Measurements from ENCODE around the gene UBAP2L. TPM values are rescaled to one million over a fixed set of nuclear protein-coding genes. Genes with fewer than 3 reads are reported as not detected.

UBAP2L gene
- polyA plus RNA-seq, 6 donors from 2014 or later = 23.7 to 81.6 (median 47.4) TPM

DNA sequence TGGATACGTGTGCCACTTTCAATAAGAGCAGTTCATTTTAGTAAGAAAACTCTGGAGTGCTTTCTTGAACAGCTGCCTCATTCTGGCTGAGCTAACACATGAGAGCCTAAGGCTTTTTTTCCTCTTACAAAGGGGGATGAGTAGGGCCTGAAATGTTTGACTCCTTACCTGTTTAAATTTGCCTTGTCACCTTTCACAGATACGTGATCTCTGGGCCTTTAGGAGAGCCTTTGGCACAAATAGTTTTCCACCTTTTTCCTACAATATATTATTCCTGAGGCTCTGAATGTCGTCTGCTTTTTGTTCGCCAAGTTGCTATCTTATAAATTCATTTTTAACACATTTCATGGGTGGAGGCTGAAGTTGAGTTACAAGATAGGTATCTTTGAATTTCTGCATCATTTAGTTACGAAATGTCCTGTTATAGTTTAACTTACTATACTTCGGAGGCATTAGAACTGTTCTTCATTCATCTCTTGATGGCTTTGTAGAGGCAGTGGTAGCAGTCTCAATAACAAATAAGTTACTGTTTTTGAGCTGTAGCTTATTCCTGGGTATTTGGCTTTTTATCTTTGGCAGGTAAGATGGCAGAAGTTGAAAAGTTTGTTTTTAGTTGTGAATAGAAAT lies 17.2 kb downstream of the UBAP2L start:
- H3K27ac Mint-ChIP-seq = no peak overlapping the region
- no peaks in the 10 kb centered on the region for H3K9me3 Mint-ChIP-seq
- no peaks in the 10 kb centered on the region for H3K27me3 Mint-ChIP-seq
- DNase-seq (no peak), ATAC-seq (ENCODE audit: low read depth in 2 of 2) (no peak)
- H3K4me1 Mint-ChIP-seq = peaks cover 5 to 14% (median 9%) of the 10 kb centered on the region in 3 donors
- peaks cover 33 to 43% of the 10 kb centered on the region in 2 donors for H3K36me3 Mint-ChIP-seq
- no peak overlapping the region for H3K4me3 Mint-ChIP-seq

DNA sequence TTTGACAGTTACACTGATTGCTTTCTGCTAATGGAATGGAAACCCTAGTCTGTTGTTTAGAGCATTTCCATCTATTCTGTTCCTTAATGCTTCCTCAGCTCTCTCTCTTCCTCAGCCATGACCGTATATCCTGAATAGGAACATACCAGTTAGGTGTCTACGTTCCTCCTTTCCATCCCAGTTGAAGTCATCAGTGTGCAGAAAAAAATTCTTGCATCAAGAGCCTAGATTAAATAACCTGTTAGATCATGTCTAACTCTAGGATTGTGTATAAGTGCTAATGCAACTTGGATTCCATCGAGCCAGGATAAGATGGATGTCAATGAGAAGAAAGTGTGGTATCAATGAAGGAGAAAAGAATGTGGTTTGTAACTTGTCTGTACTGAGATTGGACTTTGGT lies 18.7 kb downstream of the UBAP2L start:
- no peaks in the 10 kb centered on the region for H3K27me3 Mint-ChIP-seq
- peak overlapping the region in 2 of 6 donors; percentile 0 to 52 for H3K27ac Mint-ChIP-seq
- H3K4me3 Mint-ChIP-seq = no peak overlapping the region
- ATAC-seq (ENCODE audit: low read depth in 2 of 2) = no peak
- no peaks in the 10 kb centered on the region for H3K9me3 Mint-ChIP-seq
- peaks cover 5 to 14% (median 9%) of the 10 kb centered on the region in 3 donors for H3K4me1 Mint-ChIP-seq
- H3K36me3 Mint-ChIP-seq = peaks cover 39 to 40% of the 10 kb centered on the region in 2 donors
- DNase-seq = no peak

DNA sequence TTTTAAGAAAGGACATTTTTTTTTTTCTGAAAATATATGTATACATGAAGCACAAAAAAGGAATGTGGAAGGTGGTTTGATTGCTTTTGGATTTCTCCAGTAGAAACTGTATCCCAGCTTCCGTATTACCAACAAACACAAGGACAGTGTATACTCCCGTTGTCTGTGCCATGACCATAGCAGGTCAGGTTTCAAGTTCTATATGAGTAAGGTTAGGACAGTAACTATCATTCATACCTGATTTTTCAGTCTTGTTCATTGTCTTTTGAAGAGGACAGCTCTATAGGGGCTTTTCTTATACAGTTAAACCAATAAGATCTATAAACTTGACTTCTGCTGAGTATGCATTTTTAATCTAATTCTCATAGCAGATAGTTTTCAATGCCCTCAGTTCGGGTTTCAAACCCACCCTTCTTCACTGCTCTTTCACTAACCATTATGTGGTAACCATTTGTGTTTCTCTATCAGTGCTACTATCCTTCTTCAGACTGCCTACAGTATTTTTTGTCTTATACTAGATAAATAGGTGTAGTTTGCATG lies 19.6 kb downstream of the UBAP2L start:
- H3K9me3 Mint-ChIP-seq = no peaks in the 10 kb centered on the region
- no peak overlapping the region for H3K27ac Mint-ChIP-seq
- DNase-seq (no peak), ATAC-seq (ENCODE audit: low read depth in 2 of 2) (no peak)
- H3K27me3 Mint-ChIP-seq = no peaks in the 10 kb centered on the region
- peaks cover 30 to 40% of the 10 kb centered on the region in 2 donors for H3K36me3 Mint-ChIP-seq
- H3K4me3 Mint-ChIP-seq = no peak overlapping the region
- peaks cover 5 to 14% (median 9%) of the 10 kb centered on the region in 3 donors for H3K4me1 Mint-ChIP-seq

DNA sequence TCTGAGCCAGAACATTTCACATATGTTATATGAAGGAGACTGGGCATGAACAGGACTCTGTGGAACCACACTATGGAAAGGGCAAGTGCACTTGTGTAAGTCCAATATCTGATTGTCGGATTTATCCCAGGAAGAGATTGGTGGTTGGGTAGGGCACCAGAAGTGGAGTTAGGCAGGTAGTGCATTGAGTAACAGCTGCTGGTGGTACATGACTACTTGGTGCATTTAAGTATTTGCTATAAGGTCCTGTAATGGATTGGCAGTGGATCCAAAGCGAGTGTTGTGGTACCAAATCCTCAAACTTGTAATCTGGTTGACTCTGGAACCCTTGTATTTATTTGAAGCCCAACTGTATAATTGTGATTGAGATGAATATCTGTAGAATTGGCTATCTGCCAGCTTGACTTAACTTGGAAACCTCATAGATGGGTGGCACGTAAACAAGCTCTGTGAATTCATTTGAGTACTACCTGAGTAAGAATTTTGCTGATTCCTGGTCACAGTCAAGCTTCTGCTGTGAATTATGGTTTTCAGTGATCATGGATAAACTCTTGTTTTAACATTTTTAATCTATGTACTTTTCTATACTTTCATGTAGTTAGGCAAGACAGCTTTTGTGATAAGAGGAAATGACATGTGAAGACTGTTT lies 21.1 kb downstream of the UBAP2L start:
- H3K36me3 Mint-ChIP-seq = peaks cover 25 to 40% of the 10 kb centered on the region in 2 donors
- peaks cover 3 to 14% (median 6%) of the 10 kb centered on the region in 3 donors for H3K4me1 Mint-ChIP-seq
- DNase-seq (no peak), ATAC-seq (ENCODE audit: low read depth in 2 of 2) (no peak)
- H3K4me3 Mint-ChIP-seq = no peak overlapping the region
- no peak overlapping the region for H3K27ac Mint-ChIP-seq
- H3K9me3 Mint-ChIP-seq = no peaks in the 10 kb centered on the region
- no peaks in the 10 kb centered on the region for H3K27me3 Mint-ChIP-seq

DNA sequence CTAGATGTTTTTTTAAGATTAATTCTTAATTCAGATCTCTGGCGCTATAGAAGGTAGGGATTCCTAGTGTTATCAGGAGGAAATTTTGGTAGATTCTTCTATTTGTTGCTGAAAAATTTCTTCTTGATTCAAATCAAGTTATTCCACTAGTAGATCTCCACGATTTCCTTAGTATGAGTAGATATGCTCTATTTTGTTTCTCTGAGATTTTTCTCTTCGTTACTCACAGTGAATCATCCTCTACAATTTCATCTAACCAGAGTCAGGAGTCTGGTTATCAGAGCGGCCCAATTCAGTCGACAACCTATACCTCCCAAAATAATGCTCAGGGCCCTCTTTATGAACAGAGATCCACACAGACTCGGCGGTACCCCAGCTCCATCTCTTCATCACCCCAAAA lies 32.9 kb downstream of the UBAP2L start:
- Mint-ChIP-seq H3K4me3 (no peak overlapping the region), H3K27ac (peak overlapping the region in 4 of 6 donors; percentile 24 to 80 (median 63)), H3K36me3 (peaks cover 18 to 33% of the 10 kb centered on the region in 2 donors), H3K9me3 (no peaks in the 10 kb centered on the region), H3K4me1 (no peaks in the 10 kb centered on the region), H3K27me3 (no peaks in the 10 kb centered on the region)
- ATAC-seq (ENCODE audit: low read depth in 2 of 2) (no peak), DNase-seq (no peak)

DNA sequence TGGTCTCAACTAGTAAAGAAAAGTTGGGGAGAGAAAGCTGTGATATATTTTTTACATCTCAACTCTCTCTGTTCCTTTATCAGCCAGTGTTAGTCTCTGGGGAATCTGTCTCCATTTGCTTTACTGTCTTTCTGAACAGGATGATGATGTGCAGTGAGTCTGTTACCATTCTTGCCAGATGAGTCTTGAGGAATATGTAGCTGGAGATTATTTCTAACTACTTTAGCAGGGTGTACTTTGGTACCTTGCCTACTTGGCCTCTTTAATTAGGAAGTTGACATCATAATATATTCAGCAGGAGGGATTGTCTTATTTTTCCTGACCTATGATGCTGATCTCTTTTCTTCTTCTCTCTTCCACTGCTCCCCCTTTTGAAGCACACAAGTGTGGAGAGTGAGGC lies 35.9 kb downstream of the UBAP2L start:
- Mint-ChIP-seq H3K4me1 (peaks cover 0 to 4% (median 0%) of the 10 kb centered on the region in 3 donors), H3K9me3 (no peaks in the 10 kb centered on the region), H3K27ac (peak overlapping the region in 1 of 6 donors; percentile 24), H3K27me3 (no peaks in the 10 kb centered on the region), H3K4me3 (peak overlapping the region in 1 of 8 donors; percentile 36), H3K36me3 (peaks cover 19 to 46% of the 10 kb centered on the region in 2 donors)
- no peak for DNase-seq
- no peak for ATAC-seq (ENCODE audit: low read depth in 2 of 2)

DNA sequence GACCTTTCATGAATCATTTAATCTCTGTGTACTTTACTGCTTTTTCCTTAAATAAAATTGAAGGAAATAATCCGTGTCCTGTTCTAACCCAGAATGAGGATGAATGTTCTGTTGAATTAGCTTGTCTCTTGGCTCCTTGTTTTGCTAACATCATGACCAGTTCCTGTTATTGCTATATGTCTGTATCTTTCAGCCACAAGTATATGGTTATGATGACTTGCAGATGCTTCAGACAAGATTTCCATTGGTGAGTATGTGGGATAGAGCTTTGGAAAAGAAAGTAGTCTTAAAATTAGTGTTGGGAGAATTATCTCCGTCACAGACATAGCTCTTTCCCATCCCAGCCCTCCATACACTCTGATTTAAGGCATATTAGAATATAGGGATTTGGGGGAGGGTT lies 38.0 kb downstream of the UBAP2L start:
- H3K9me3 Mint-ChIP-seq = no peaks in the 10 kb centered on the region
- H3K27ac Mint-ChIP-seq = peak overlapping the region in 1 of 6 donors; percentile 39
- no peak for DNase-seq
- no peaks in the 10 kb centered on the region for H3K27me3 Mint-ChIP-seq
- no peak for ATAC-seq (ENCODE audit: low read depth in 2 of 2)
- peaks cover 19 to 44% of the 10 kb centered on the region in 2 donors for H3K36me3 Mint-ChIP-seq
- H3K4me1 Mint-ChIP-seq = peaks cover 0 to 4% (median 0%) of the 10 kb centered on the region in 3 donors
- no peak overlapping the region for H3K4me3 Mint-ChIP-seq

DNA sequence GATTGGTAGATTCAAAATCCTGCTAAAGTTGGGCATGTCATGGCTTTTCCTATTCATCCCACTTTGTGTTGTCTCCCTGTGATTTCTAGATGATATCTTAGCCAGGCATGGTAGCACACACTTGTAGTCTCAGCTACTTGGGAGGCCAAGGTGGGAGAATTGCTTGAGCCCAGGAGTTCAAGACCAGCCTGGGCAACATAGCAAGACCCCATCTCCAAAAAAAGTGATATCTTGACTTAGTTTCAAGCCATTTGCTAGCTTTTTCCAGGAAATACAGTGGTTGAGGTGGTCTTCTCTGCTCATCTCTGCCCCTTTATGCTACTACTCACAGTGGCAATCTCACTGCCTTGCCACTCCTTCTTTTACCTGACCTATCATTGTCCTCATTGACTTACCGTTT lies 39.4 kb downstream of the UBAP2L start:
- H3K9me3 Mint-ChIP-seq = no peaks in the 10 kb centered on the region
- H3K27ac Mint-ChIP-seq = no peak overlapping the region
- DNase-seq (no peak), ATAC-seq (ENCODE audit: low read depth in 2 of 2) (no peak)
- peaks cover 19 to 31% of the 10 kb centered on the region in 2 donors for H3K36me3 Mint-ChIP-seq
- H3K4me1 Mint-ChIP-seq = peaks cover 0 to 4% (median 0%) of the 10 kb centered on the region in 3 donors
- H3K4me3 Mint-ChIP-seq = no peak overlapping the region
- no peaks in the 10 kb centered on the region for H3K27me3 Mint-ChIP-seq

DNA sequence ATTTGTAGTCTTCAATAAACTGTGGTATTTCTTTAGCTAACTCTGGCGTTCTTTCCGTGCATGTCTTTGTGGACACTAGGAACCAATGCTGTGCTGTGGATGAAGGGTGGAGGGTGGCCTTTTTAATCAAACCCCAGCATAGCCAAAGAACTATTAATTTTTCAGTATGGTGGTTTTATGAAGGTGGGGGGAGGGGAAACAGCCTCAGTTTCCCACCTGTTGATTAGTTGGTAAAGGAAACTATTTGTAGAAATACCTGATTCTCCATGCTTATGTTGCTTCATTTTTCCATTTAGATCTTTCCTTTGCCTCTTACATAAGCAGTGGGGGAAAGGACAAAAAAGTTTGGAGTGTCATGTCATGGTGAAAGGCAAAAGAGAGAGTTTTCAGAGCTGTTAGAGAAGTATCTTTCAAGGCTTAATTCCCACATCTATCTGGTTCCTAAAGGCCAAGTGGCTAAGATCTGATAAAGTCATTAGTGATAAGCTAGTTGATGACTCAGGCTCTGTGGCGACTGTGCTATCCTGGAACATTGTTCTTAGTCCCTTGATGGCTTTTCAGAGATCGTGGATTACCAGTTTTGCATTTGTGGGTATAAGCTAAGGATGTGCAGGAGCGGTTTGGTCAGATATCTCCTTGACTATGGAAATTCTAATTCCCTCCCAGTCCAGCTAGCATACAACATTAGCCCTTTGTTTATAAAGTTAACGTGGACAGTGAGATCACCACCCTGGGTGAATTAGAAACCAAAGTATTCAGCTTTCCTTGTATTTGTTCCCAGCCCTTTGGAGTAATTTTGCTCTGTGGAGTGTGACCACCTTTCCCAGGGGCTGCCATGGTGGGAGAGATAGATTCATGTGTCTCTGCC lies 42.9 kb downstream of the UBAP2L start:
- no peak for ATAC-seq (ENCODE audit: low read depth in 2 of 2)
- Mint-ChIP-seq H3K4me3 (no peak overlapping the region), H3K36me3 (peaks cover 7 to 15% of the 10 kb centered on the region in 2 donors), H3K4me1 (peaks cover 0 to 4% (median 0%) of the 10 kb centered on the region in 3 donors), H3K9me3 (no peaks in the 10 kb centered on the region), H3K27ac (peak overlapping the region in 3 of 6 donors; percentile 53 to 79 (median 62)), H3K27me3 (no peaks in the 10 kb centered on the region)
- no peak for DNase-seq

DNA sequence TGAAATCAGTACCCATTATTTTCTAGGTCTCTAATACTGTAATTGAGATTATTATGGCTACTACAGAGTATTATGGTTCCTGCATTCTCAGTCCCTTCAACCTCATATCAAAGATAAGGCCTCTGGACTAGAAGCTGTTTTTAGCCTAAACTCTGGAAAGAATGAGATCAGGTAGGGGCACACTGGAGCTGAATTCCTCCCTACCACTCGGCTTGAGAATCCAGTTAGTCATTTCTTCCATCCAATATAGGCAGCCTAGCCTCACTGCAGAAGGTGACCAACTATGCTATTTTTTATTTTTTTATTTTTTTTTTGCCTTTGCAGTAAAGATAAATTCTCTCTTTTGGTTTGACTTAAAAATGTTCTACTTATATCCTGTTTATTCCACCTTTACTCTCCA lies 43.7 kb downstream of the UBAP2L start:
- Mint-ChIP-seq H3K4me3 (no peak overlapping the region), H3K9me3 (no peaks in the 10 kb centered on the region), H3K27ac (peak overlapping the region in 2 of 6 donors; percentile 17 to 78), H3K4me1 (peaks cover 0 to 4% (median 0%) of the 10 kb centered on the region in 3 donors), H3K36me3 (peaks cover 7 to 23% of the 10 kb centered on the region in 2 donors), H3K27me3 (no peaks in the 10 kb centered on the region)
- DNase-seq = no peak
- ATAC-seq (ENCODE audit: low read depth in 2 of 2) = no peak

DNA sequence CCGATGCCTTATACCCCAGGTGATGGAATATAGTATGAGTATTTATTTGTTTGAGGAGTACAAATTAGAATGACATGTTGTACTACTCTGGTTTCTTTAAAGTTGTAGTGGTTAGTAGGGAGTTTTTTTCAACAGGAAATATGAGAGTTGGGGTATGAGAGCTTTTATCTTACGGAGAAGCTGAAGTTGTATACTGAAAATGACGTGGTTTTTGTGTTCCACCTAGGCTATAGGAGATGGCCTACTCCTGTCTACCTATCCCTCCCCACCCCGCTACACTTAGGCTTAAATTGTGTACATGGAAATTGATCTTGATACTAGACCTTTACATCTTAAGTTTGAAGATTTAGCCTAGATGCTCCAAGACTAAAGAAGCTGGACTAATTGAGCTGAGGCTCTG lies 44.8 kb downstream of the UBAP2L start:
- Mint-ChIP-seq H3K27ac (peak overlapping the region in 4 of 6 donors; percentile 16 to 90 (median 70)), H3K4me1 (no peaks in the 10 kb centered on the region), H3K9me3 (no peaks in the 10 kb centered on the region), H3K4me3 (no peak overlapping the region), H3K36me3 (peaks cover 6 to 17% of the 10 kb centered on the region in 2 donors), H3K27me3 (no peaks in the 10 kb centered on the region)
- DNase-seq (no peak), ATAC-seq (ENCODE audit: low read depth in 2 of 2) (no peak)

DNA sequence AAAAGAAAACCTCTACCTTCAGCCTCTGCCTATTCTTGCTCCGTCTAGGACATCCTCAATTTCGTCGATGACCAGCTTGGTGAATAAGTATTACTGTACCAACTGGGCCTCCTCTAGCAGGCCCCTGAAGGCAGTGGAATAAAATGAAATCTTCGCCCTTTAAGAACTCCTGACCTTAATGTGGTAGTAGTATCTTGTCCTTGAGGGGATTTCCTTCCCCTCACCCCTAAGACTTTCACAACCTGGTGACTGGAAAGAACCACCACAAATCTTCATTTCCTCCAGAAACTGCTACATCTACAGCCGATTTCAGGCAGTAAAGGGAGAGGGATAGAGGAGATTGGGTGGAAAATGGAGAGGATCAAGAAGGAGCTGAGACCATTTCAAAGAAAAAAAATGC lies 50.1 kb downstream of the UBAP2L start:
- peaks cover 18 to 40% (median 34%) of the 10 kb centered on the region in 3 donors for H3K4me1 Mint-ChIP-seq

More for the DNA sequence above, 50.1 kb downstream of the UBAP2L start:
- H3K9me3 Mint-ChIP-seq = no peaks in the 10 kb centered on the region
- H3K27ac Mint-ChIP-seq = peak overlapping the region; percentile 53 to 97 (median 96)
- ATAC-seq (ENCODE audit: low read depth in 2 of 2) (no peak), DNase-seq (no peak)
- H3K36me3 Mint-ChIP-seq = peaks cover 10 to 22% of the 10 kb centered on the region in 2 donors
- H3K4me3 Mint-ChIP-seq = peak overlapping the region in 6 of 8 donors; percentile 1 to 98 (median 68)
- H3K27me3 Mint-ChIP-seq = no peaks in the 10 kb centered on the region

All from naive B cell (primary cell).